T-helper 1 cell treated with Interleukin-12 subunit alpha and Interleukin-12 subunit beta and Interleukin-4 antibody, amounts not matched to agents 30 ng/mL and 1 ng/mL, for 36 hours (primary cell): ENCODE measurements around the gene XPO1. TPM values are rescaled to one million over a fixed set of nuclear protein-coding genes. Genes with fewer than 3 reads are reported as not detected.
"Not testable (repeated sequence)": the region's sequence is repeated elsewhere in the genome, so short reads cannot be mapped to it uniquely, and the experiment has no call there.

Experiments used
- intact Hi-C: fragments of 100-400 bp; cut with micrococcal nuclease; formaldehyde crosslinking; loops from one replicate; pipeline ENCODE4 v1.15.1; 2024
- total RNA-seq: library from RNA; stranded (reverse); gene quantifications from 2 replicates; pipeline ENCODE4 v1.2.3, GENCODE V29; 2022

XPO1 gene
- total RNA-seq: 179 and 191 TPM in 2 replicates

- intact Hi-C loops: loop anchor here (1.0 to 2.0 kb wide), 8 partner anchors 38 to 661 kb away; partner anchors contain the start of genes FAM161A, REL and SANBR
These were observed at the start of gene XPO1 for GRCh38 chr2:61538200-61538919. Gene XPO1, minus strand, starts transcription at chr2:61538356. Its CDS starts 4,459 bp downstream, at chr2:61533897.

GRCh38 chr2:61586928-61587327, 48.8 kb upstream of the XPO1 start:
- intact Hi-C loops: not testable (repeated sequence)

GRCh38 chr2:61585383-61585782, 47.2 kb upstream of the XPO1 start:
- intact Hi-C loops: no loop called here

GRCh38 chr2:61584368-61584767, 46.2 kb upstream of the XPO1 start:
- intact Hi-C loops: not testable (repeated sequence)

- intact Hi-C loops: no loop called here
These were observed 44.0 kb upstream of the XPO1 start for GRCh38 chr2:61582165-61582564.

GRCh38 chr2:61581716-61582115, 43.6 kb upstream of the XPO1 start:
- intact Hi-C loops: no loop called here

GRCh38 chr2:61575447-61575859, 37.3 kb upstream of the XPO1 start:
- intact Hi-C loops: no loop called here

GRCh38 chr2:61566566-61566965, 28.4 kb upstream of the XPO1 start:
- intact Hi-C loops: no loop called here

- intact Hi-C loops: no loop called here
These were observed 24.5 kb upstream of the XPO1 start for GRCh38 chr2:61562615-61563014.

- intact Hi-C loops: no loop called here
These were observed 20.0 kb upstream of the XPO1 start for GRCh38 chr2:61558160-61558559.

GRCh38 chr2:61557381-61557780, 19.2 kb upstream of the XPO1 start:
- intact Hi-C loops: no loop called here

- intact Hi-C loops: no loop called here
These were observed 16.4 kb upstream of the XPO1 start for GRCh38 chr2:61554604-61555003.

- intact Hi-C loops: no loop called here
These were observed 12.4 kb upstream of the XPO1 start for GRCh38 chr2:61550375-61551209.

- intact Hi-C loops: no loop called here
These were observed 11.4 kb upstream of the XPO1 start for GRCh38 chr2:61549546-61549945.

GRCh38 chr2:61543062-61543461, 4.9 kb upstream of the XPO1 start:
- intact Hi-C loops: no loop called here

- intact Hi-C loops: not testable (repeated sequence)
These were observed 2.0 kb upstream of the XPO1 start for GRCh38 chr2:61540167-61540566.

GRCh38 chr2:61538920-61539520, 864 bp upstream of the XPO1 start:
- intact Hi-C loops: loop anchor here (1.0 to 2.0 kb wide), 8 partner anchors 38 to 660 kb away; partner anchors contain the start of genes FAM161A, REL and SANBR

- intact Hi-C loops: loop anchor here (1.0 to 2.0 kb wide), 10 partner anchors 39 to 1167 kb away; partner anchors contain the start of genes EHBP1, FAM161A, REL and SANBR
These were observed 281 bp downstream of the XPO1 start for GRCh38 chr2:61537950-61538199.

- intact Hi-C loops: loop anchor here (2.0 kb wide), 2 partner anchors 393 to 1167 kb away; partner anchors contain the start of gene EHBP1
These were observed 743 bp downstream of the XPO1 start for GRCh38 chr2:61537277-61537949.

- intact Hi-C loops: loop anchor here (1.0 to 2.0 kb wide), 10 partner anchors 65 to 1168 kb away; partner anchors contain the start of genes CCT4, EHBP1, PAPOLG and PEX13
These were observed 1.4 kb downstream of the XPO1 start for GRCh38 chr2:61536572-61537276.

- intact Hi-C loops: loop anchor here (1.0 to 2.0 kb wide), 10 partner anchors 65 to 1169 kb away; partner anchors contain the start of genes CCT4, EHBP1, PAPOLG and PEX13
These were observed 2.0 kb downstream of the XPO1 start for GRCh38 chr2:61536180-61536571.
